Aorta (tissue), 5 donors: ENCODE measurements around the gene AKR7A2. TPM values are rescaled to one million over a fixed set of nuclear protein-coding genes. Genes with fewer than 3 reads are reported as not detected.

Experiments
- ATAC-seq: fragments of 200-7000 bp; cut with Tn5 transposase; one replicate; pipeline ENCODE4 v1.9.1; 2022; ENCODE audit warnings: moderate library complexity; ENCODE audit not compliant: low FRiP score
- DNase-seq, 2 donors: peaks; one replicate each; pipeline ENCODE4 v3.0.0-alpha.2; 2020
- H3K27ac ChIP-seq, 2 donors: one replicate each; pipeline ENCODE4 v1.5.1; 2013; ENCODE audit warnings: low read length in 2 of 2, mild to moderate bottlenecking in 2 of 2, moderate library complexity in 2 of 2, control low read depth in 1 of 2, inconsistent platforms in 1 of 2, low read depth in 1 of 2
- H3K27me3 ChIP-seq, 2 donors: one replicate each; pipeline ENCODE4 v1.6.1; 2013; ENCODE audit warnings: control low read depth in 1 of 2, low read length in 1 of 2, mild to moderate bottlenecking in 1 of 2, moderate library complexity in 1 of 2; ENCODE audit not compliant: insufficient read depth in 2 of 2, control insufficient read depth in 1 of 2
- H3K36me3 ChIP-seq, 2 donors: one replicate each; pipeline ENCODE4 v1.6.1; 2013; ENCODE audit warnings: control low read depth in 1 of 2, low read length in 1 of 2, mild to moderate bottlenecking in 1 of 2; ENCODE audit not compliant: insufficient read depth in 2 of 2, control insufficient read depth in 1 of 2
- H3K4me1 ChIP-seq, 2 donors: one replicate each; pipeline ENCODE4 v1.6.1; 2013; ENCODE audit warnings: low read length in 2 of 2, control low read depth in 1 of 2, mild to moderate bottlenecking in 1 of 2, moderate library complexity in 1 of 2; ENCODE audit not compliant: insufficient read depth in 2 of 2, control insufficient read depth in 1 of 2
- H3K4me3 ChIP-seq, 2 donors: one replicate each; pipeline ENCODE4 v1.5.1; 2013; ENCODE audit warnings: low read length in 2 of 2, control low read depth in 1 of 2, mild to moderate bottlenecking in 1 of 2
- H3K9me3 ChIP-seq: one replicate; pipeline ENCODE4 v1.6.1; 2013; ENCODE audit warnings: mild to moderate bottlenecking, low read length; ENCODE audit not compliant: control insufficient read depth
- WGBS, 2 donors: extraction: QIAGEN DNeasy Blood & Tissue Kit; methylation state at CpG; one replicate each; pipeline ENCODE4 v1.1.7; 2013; 5-methylcytosine and 5-hydroxymethylcytosine counted together
- intact Hi-C, 2 donors: fragments of 100-400 bp; cut with DNase I; formaldehyde crosslinking; loops; one replicate each; pipeline versions ENCODE4 v1.14.2 to v1.15.0; 2022
- polyA plus RNA-seq, 2 donors: library from polyadenylated mRNA; stranded (reverse); fragments of 200-250 nt; gene quantifications; one replicate each; pipeline ENCODE4 v1.2.3, GENCODE V29; 2013
- total RNA-seq, 2 donors: library from RNA; stranded (reverse); fragmentation: NEBNext Ultra II Directional; extraction: Animal tissue kit (Norgen Biotek cat#: 25700); gene quantifications; one replicate each; pipeline ENCODE4 v1.2.1, GENCODE V29; 2021
- donor health status: healthy with polysubstance abuse.
- donor health status: Bipolar disorder and iron deficiency.
- donor health status: DM: no; HTN: no; CAD: no.
- donor health status: DM: no; HTN: no; CAD: no.
- donor health status: DM: yes; HTN: yes; CAD: no.

AKR7A2 gene
- total and polyA plus RNA-seq, 4 donors, result 19.3 to 48.0 (median 33.1) TPM

GRCh38 chr1:19325368-19325957 is 13.5 kb upstream of the AKR7A2 start:
- WGBS, 2 donors, result 83 to 88% methylated on average over 19 of the region's 19 CpGs
- intact Hi-C loops, result no loop called here

GRCh38 chr1:19324665-19324990 is 12.7 kb upstream of the AKR7A2 start:
- Histone ChIP-seq H3K9me3 (no peaks in the 10 kb centered on the region), H3K36me3 (no peaks in the 10 kb centered on the region), H3K4me1 (no peaks in the 10 kb centered on the region), H3K4me3 (no peak overlapping the region), H3K27me3 (no peaks in the 10 kb centered on the region), H3K27ac (no peak overlapping the region)
- ATAC-seq (no peak), DNase-seq (no peak)
- 94 to 98% methylated on average over 9 of the region's 9 CpGs for WGBS, 2 donors
- intact Hi-C loops, result no loop called here

More at GRCh38 chr1:19325368-19325957, 13.5 kb upstream of the AKR7A2 start:
- H3K27me3 ChIP-seq, result no peaks in the 10 kb centered on the region
- H3K4me3 ChIP-seq, result no peak overlapping the region
- no peak for ATAC-seq
- DNase-seq, result no peak
- H3K4me1 ChIP-seq, result no peaks in the 10 kb centered on the region
- H3K9me3 ChIP-seq, result no peaks in the 10 kb centered on the region
- H3K36me3 ChIP-seq, result no peaks in the 10 kb centered on the region
- H3K27ac ChIP-seq, result no peak overlapping the region

- DNase-seq (no peak), ATAC-seq (no peak)
- WGBS, 2 donors, result 84 to 92% methylated on average over 23 of the region's 23 CpGs
- Histone ChIP-seq H3K27ac (no peak overlapping the region), H3K9me3 (no peaks in the 10 kb centered on the region), H3K36me3 (no peaks in the 10 kb centered on the region), H3K4me3 (no peak overlapping the region), H3K27me3 (no peaks in the 10 kb centered on the region), H3K4me1 (no peaks in the 10 kb centered on the region)
- intact Hi-C loops, result no loop called here
Observed at GRCh38 chr1:19323987-19324664, 12.2 kb upstream of the AKR7A2 start.

GRCh38 chr1:19322481-19322880 is 10.5 kb upstream of the AKR7A2 start:
- intact Hi-C loops, result no loop called here
- ATAC-seq (no peak), DNase-seq (no peak)
- Histone ChIP-seq H3K9me3 (no peaks in the 10 kb centered on the region), H3K4me3 (no peak overlapping the region), H3K36me3 (no peaks in the 10 kb centered on the region), H3K4me1 (no peaks in the 10 kb centered on the region), H3K27me3 (no peaks in the 10 kb centered on the region), H3K27ac (no peak overlapping the region)
- WGBS, 2 donors, result 75 to 88% methylated on average over 10 of the region's 10 CpGs

- intact Hi-C loops, result no loop called here
- Histone ChIP-seq H3K27ac (no peak overlapping the region), H3K4me3 (no peak overlapping the region), H3K4me1 (no peaks in the 10 kb centered on the region), H3K9me3 (no peaks in the 10 kb centered on the region), H3K27me3 (no peaks in the 10 kb centered on the region), H3K36me3 (no peaks in the 10 kb centered on the region)
- DNase-seq, result no peak
- no peak for ATAC-seq
- WGBS, 2 donors, result 88 to 93% methylated on average over 3 of the region's 3 CpGs
Observed at GRCh38 chr1:19321071-19321470, 9.1 kb upstream of the AKR7A2 start.

- DNase-seq (no peak), ATAC-seq (no peak)
- Histone ChIP-seq H3K4me3 (no peak overlapping the region), H3K27me3 (no peaks in the 10 kb centered on the region), H3K27ac (no peak overlapping the region), H3K4me1 (no peaks in the 10 kb centered on the region), H3K9me3 (no peaks in the 10 kb centered on the region), H3K36me3 (no peaks in the 10 kb centered on the region)
- 65 to 83% methylated on average over 3 of the region's 3 CpGs for WGBS, 2 donors
- intact Hi-C loops, result no loop called here
Observed at GRCh38 chr1:19319196-19319595, 7.3 kb upstream of the AKR7A2 start.

GRCh38 chr1:19317126-19317910 is 5.4 kb upstream of the AKR7A2 start:
- 78 to 81% methylated on average over 13 of the region's 13 CpGs for WGBS, 2 donors
- no peaks in the 10 kb centered on the region for H3K36me3 ChIP-seq

GRCh38 chr1:19315378-19316198 is 3.6 kb upstream of the AKR7A2 start:
- no peak overlapping the region for H3K4me3 ChIP-seq
- no peaks in the 10 kb centered on the region for H3K36me3 ChIP-seq
- H3K9me3 ChIP-seq, result no peaks in the 10 kb centered on the region
- H3K27ac ChIP-seq, result no peak overlapping the region
- H3K4me1 ChIP-seq, result no peaks in the 10 kb centered on the region
- no peak for ATAC-seq
- no peak for DNase-seq
- intact Hi-C loops, result no loop called here
- WGBS, 2 donors, result 74 to 76% methylated on average over 16 to 17 of the region's 17 CpGs
- no peaks in the 10 kb centered on the region for H3K27me3 ChIP-seq

More at GRCh38 chr1:19317126-19317910, 5.4 kb upstream of the AKR7A2 start:
- no peaks in the 10 kb centered on the region for H3K9me3 ChIP-seq
- intact Hi-C loops, result no loop called here
- no peak for ATAC-seq
- no peak overlapping the region for H3K4me3 ChIP-seq
- H3K4me1 ChIP-seq, result no peaks in the 10 kb centered on the region
- no peak overlapping the region for H3K27ac ChIP-seq
- no peaks in the 10 kb centered on the region for H3K27me3 ChIP-seq
- no peak for DNase-seq
